ENCODE data around the gene RREB1.

Gene RREB1

GRCh38 chr6:7193122-7193521, 85.4 kb downstream of the RREB1 start:
- ATAC-seq (no peak), DNase-seq (no peak)

DNA sequence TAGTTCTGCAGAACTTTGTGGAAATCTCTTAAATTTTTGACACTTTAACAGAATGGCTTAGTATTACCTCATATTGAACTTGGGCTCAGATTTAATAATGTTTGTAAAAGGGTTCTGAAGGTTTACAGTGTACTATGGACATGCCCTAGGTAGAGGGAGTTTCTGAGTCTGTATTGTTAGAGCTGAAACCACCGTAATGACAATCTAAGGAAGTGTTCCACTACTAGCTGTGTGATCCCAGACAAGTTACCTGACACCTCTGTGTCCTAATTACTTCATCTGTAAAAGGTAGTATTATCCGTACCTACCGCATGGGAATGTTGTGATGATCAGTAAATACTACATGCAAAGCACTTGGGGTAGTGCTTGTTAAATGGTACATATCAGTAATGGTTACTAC, 86.9 kb downstream of the RREB1 start:
- DNase-seq, result no peak
- no peak for ATAC-seq

DNA sequence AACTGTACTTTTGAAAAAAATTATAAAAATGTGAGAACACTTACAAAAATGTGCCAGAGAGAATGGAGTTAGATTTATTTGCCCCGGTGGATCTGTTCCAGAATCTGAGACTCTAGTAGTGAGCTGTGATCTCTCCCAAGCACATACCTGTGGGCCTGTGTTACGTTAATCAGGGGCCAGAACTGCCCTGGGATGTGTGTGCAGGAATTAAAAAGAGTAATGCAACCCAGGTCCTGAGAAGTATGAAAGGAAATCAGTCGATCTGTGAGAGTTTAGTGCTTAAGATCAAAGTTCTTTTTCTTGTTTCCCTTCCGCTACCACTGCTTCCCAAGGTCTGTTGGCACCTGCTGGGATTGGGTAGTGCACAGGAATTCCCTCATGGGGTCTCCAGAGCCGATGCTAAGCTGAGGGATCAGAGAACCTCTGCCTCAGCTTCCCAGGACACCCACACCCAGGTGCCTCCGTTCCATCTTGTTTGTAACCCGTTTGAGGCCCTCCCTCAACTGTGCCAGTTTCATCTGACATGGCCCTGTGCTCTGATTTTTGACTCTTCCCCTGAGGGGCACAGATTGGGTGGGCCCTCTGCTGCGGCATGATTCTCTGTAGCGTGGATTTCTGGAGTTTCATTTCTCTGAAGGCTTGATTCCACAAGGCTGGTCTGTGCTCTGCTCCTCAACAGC, 87.7 kb downstream of the RREB1 start:
- no peak for ATAC-seq
- no peak for DNase-seq

DNA sequence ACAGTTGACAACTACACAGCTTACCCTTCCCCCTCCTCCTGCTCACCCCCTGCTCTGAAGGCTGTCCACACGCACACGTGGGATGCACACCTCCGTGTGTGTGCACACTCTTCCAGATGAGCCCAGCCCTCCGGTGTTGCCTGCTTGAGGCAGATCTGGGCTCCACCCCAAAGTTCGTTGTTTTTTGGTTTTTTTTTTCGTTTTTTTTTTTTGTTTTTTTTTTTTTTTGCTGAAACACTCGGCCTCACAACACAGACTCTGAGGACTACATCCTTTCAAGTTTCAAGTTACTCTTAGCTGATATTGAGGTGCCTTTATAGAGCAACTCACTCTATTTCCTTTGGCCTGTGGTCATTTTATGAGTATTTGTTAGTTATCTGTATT, 88.2 kb downstream of the RREB1 start:
- ATAC-seq (no peak), DNase-seq (no peak)

DNA sequence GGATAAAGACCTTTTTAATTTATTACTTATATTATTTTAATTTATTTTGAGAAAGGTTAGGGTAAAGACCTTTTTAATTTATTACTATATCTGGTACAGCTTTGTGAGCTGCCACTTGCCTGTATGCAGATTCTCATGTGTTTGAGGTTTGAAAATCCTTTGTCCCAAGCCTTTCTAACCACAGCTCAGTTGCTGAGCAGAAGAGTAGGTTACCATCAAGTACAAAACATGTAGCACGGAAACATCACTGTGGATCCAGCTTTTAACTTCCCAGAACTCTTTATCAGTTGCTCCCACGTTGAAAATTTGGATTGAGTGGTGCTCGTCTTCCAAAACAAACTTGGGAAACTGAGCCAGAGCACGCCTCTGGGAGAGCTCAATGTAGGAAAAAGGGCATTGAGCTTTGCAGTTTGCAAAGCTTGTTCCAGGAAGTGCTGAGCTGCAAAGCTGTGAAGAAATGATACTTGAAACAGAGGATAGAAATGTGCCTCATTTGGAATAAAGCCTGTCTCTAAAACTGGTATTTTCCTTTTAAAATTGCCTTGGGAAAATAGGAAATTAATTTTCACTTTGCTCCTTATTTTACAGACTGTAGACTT, 89.0 kb downstream of the RREB1 start:
- no peak for DNase-seq

DNA sequence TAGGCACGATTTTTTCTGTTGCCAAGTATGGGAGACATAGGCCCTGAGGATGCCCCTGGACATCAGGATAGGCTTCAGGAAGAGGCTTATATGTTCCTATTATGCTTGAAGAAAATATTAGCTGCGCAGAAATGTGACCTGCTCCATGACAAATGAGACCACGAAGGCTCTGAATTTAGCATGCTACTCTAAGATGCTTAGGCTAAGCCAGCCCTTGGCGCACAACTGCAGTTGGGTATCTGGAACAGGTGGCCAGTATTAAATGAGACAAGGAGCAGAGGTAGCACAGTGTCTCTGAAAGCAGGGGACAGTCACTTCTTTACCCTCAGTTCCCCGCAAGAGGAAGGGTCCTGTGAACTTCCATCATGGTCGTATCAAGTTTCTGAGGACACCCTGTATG, 90.0 kb downstream of the RREB1 start:
- DNase-seq, result no peak
- no peak for ATAC-seq

More for the DNA sequence above, 89.0 kb downstream of the RREB1 start:
- no peak for ATAC-seq

DNA sequence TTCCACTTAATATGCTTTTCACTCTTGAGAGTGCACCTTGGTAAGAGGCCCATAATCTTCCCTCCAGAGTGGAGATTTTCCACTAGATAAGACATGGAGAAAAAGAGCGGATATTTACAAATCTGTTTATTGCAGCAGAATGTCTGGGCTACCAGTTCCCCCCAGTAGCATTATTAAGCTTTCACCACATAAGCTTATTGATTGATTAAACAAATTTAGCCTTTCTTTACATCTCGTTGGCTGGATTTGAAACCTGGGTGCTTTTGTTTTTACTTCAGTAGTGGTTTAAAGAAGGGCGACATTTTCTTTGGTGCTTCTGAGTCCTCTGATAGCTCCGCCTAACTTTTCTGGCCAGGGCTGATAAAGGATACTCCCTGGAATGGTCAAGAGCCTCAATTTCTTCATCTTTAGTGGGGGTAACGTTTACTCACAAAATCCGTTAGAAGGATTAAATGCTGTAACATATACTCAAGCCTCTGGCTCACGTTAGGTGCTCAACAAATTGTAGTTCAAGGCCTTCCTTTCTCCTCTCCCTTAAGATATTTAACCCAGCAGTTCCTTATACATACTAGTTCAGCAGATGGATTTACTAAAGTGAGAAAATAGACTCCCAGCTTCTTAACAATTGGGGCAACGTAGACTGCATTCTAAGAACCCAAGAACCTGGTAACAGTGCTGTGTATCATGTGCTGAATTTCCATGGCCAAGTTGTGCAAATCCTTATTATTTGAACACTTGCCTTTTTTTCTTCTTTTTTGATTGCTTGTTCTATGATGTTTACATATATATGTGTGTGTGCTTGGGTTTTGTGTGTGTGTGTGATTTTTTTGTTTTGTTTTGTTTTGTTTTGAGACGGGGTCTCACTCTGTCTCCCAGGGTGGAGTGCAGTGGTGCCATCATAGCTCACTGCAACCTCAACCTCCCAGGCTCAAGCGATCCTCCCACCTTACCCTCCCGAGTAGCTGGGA, 91.4 kb downstream of the RREB1 start:
- DNase-seq, result no peak
- no peak for ATAC-seq

DNA sequence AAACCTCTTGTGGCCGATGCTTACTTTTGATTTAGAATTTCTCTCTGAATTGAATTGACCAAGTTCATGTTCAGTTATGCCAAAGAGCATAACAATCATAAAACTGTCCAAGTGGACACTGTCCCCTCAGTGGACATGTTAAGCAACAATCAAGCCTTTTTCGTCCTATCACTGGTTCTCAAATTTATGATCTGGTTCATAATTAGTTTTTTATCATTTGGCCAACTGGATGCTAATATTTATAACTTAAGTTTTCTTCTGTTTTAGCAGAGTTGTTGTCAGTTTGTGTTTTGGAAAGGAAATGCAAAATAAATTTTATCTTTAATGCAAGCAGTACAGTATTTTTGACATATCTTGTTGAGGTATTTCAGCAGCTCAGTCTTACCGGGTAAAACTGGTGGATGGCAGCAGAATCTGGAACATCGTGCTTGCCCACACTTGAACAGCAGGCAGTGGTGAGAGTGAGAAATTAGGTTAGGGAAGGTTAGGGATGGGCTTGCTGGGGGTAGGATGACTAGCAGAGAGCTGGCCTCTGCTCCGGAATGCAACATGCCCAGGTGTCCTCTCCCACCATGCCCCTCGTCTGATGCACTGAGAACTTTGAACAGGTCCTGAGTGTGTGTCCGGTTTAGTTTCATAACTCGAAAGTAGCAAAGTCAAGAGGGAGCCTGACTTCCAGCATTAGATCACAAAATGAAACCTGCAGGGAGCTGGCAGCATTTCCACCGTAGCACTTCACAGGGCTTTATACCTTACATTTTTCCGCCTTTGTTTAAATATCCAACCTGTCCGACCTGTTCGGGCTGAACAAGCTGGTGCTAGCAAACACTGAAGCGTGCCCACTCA, 93.1 kb downstream of the RREB1 start:
- no peak for DNase-seq
- ATAC-seq, result no peak

DNA sequence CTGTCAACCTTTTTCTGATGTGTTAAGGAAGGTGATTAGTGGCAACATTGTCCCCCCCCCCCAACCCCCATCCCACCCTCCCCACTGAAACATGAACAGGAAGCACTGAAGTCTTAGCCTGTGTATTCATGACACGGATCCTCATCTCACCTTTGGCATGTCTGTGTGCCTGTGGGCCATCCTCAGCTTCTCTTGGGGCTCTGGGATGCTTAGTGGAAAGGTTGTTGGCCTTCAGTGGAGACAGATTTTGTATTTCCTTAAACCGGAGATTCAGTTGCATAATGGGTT, 93.6 kb downstream of the RREB1 start:
- no peak for ATAC-seq
- DNase-seq, result no peak

DNA sequence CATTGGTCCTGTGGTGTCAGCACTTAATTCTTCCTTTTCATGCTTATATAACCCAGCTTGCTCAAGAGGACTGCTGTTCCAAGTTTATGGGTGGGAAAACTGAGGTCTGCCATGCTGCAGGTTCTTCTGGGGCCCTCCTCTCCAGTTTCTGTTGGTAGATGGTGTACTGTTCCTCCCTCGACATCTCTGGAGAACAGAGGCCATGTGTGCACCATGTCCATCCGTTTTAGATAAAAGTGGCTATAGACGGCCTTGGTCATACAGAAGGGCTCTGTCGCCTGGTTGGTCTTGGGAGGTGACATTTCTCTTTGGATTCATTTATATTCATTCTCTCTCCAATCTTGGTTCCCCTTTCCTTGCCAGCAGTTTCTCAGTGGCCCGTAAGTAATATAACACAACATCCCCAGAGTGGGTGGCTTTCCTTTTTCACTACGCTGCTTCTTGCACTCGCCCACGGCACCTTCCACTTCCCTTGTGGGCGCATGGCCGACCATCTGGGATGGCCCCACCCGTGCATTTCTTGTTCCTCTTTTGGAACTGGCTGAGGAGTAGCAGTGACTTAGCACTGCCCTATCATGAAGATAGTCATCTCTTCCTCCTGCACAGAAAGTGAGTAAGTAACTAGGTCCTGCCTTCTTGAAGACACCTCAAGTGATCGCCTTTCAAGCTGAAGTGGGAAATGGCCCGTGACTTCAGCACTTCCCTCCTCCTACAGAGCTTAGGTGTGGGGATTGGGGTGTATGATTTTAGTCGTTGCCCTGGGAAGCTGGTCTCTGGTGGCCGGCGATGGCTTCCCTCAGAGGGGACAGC, 94.2 kb downstream of the RREB1 start:
- ATAC-seq (peak; percentile 89), DNase-seq (peak; percentile 47)

GRCh38 chr6:7202950-7203349, 95.2 kb downstream of the RREB1 start:
- ATAC-seq, result no peak

GRCh38 chr6:7203939-7204338, 96.2 kb downstream of the RREB1 start:
- DNase-seq (no peak), ATAC-seq (no peak)

More at GRCh38 chr6:7202950-7203349, 95.2 kb downstream of the RREB1 start:
- DNase-seq, result no peak

DNA sequence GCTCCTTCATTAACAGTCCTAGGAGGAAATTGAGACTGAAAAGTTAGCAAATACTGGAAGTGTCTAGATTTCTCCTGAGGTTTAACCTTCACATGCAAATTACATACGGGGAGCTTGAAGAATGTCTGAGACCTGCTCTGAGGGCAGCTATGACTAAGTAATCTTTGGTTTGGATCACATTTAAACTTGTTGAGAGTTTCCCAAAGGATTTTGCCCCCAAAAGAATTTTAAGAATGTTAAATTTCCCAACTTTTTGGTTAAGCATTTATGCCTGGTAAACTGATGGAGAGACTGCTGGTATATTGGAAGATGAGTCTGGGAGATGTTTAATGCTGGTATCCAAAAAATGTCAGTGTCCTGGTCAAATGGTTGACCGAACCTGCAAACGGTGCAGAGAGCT, 97.0 kb downstream of the RREB1 start:
- DNase-seq, result no peak
- ATAC-seq, result no peak

DNA sequence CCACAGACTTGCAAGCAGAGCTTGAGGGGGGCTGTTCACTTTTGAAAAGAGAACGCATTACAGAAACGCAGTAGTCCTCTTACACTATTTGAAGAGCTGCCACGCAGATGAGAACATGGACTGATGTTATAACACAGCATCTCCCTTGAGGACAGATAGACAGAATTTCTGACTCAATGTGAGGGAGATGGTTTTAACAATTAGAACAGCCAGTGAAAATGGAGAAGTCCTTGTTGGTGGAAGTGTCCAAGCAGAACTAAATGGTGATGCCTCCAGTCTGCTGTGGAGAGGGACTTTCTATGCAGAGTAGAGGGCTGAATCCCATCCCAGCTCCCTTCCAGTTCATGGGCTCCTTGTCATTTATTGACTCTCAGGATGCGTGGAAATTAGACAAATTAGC, 100.0 kb downstream of the RREB1 start:
- DNase-seq (no peak), ATAC-seq (no peak)

DNA sequence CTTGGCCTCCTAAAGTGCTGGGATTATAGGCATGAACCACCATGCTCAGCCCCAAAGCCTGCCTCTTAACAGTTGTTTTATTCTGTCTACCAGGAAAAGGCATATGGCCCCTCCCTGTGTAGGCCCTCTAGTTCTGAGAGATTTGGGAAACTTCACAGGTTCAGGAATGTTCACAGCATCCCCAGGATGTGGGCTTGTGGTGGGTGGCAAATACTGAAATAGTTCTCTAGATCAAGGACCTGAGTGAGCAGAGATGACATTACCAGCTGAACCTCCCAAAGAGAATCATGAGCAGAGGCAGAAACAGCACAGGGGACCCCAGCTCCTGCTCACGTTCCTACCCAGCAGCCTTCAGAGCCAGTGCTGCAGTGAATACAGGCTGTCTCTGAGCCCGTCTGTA, 105.7 kb downstream of the RREB1 start:
- no peak for ATAC-seq
- no peak for DNase-seq

- ATAC-seq, result no peak
- no peak for DNase-seq
Observed at GRCh38 chr6:7214468-7214867, 106.7 kb downstream of the RREB1 start.

- ATAC-seq (no peak), DNase-seq (no peak)
Observed at GRCh38 chr6:7215131-7215530, 107.4 kb downstream of the RREB1 start.

DNA sequence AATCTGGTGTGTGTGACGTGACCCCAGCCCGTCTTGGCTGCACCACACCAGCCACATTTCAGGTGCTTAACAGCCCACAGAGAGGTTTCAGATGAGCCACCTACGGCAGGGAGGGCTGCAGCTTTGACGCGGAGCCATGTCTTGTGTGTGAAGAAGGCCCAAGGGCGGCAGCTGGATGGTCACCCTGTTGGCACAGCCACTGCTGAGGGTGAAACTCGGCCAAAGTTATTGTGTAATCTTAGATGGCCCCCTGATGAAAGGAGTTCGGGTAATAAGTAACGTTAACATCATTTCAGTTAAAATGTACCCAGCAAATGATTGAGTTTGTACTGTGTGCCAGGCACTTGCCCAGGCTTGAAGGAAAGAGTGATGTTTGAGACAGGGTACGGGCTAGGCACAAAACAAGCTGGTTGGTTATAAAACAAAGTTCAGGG, 108.1 kb downstream of the RREB1 start:
- DNase-seq, result no peak
- no peak for ATAC-seq

DNA sequence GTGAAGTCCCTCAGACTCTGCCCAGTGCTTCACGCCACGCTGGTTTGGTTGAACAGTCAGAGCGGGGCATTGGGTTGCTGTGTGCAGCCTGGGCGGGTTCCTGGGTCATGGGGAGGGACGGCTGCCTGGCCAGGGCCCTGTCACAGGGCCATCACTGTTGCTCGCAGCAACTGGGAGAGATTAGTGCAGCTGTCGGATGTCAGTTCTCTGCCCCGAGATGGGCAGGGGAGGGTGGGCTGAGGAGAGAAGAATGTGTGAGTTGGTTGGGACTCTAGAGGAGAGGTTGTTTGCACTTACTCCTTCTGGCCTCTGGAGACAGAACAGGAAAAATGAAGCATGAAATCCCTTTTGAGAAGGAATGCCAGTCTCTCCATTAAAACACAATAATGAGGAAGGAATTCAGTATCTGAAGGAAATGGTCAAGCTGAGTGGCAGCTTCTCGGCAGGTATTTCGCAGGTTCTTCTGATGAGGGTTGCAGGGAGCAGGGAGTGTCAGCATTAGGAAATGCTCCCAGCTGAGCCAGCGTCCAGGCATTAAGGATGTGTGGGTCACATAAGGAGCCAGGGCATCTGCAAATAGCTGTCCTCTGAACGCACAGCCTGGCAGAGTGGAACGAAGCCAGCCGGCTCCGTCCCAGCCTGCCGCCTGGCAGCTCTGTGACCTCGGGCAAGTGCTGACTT, 109.3 kb downstream of the RREB1 start:
- no peak for DNase-seq
- no peak for ATAC-seq

GRCh38 chr6:7218406-7218988, 110.7 kb downstream of the RREB1 start:
- DNase-seq (no peak), ATAC-seq (no peak)

DNA sequence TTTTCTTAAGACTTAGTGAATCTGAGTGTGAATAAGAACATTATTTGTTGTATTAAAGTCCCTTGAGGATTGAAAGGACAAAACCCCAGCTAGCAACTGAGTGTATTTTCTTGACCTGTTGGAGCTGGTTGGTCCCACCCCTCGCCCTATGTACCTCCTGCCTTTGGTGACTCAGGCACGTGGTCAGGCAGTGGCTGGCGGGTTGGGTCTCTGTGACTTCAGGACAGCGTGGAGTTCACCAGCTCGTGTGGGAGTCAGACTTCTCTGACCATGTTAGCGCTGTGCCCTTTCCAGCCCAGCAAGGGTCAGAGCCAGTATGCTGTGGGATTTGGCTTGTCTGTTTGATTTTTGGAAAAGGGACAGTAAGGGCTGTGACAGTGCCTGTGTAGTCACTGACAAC, 111.5 kb downstream of the RREB1 start:
- peak; percentile 60 for DNase-seq
- peak; percentile 98 for ATAC-seq

All from stimulated activated naive CD8-positive, alpha-beta T cell treated with anti-CD3 and anti-CD28 coated beads, Interleukin-15, Interleukin-2, amounts not matched to agents 100 U/mL and 50 U/mL, for 24 hours (primary cell).